ENCODE data around the gene C6orf89. TPM values are rescaled to one million over a fixed set of nuclear protein-coding genes. Genes with fewer than 3 reads are reported as not detected.

Gene C6orf89
- total and polyA plus RNA-seq, 10 donors, result 5.7 to 49.8 (median 34.7) TPM

- H3K27me3 ChIP-seq (replicated peaks in 1 of 7), result peaks cover 0 to 48% (median 27%) of the 10 kb centered on the region in 7 donors
- intact Hi-C loops (cut with DNase I; ENCODE audit: low total_unique reads), result no loop called here
These were observed 48.1 kb upstream of the C6orf89 start for GRCh38 chr6:36837686-36838085.

GRCh38 chr6:36838896-36839748 is 46.6 kb upstream of the C6orf89 start, which contains the start of gene CPNE5:
CPNE5 (minus strand) TSS chr6:36839444; CDS start chr6:36839377, 67 bp downstream.
- Histone ChIP-seq H3K4me1 (peaks cover 12 to 48% (median 25%) of the 10 kb centered on the region in 6 donors), H3K36me3 (no peaks in the 10 kb centered on the region), H3K27me3 (replicated peaks in 1 of 7) (peaks cover 0 to 48% (median 27%) of the 10 kb centered on the region in 7 donors), H3K27ac (peak within 1 kb of the TSS in 2 of 8 donors; percentile 5 to 13), H3K9me3 (no peaks in the 10 kb centered on the region), H3K4me3 (peak within 1 kb of the TSS; percentile 24 to 76 (median 46))
- WGBS, 5 donors, result 10 to 14% (median 11%) methylated on average over 37 to 57 of the region's 57 CpGs
- DNase-seq, result no peak
- intact Hi-C loops (cut with DNase I; ENCODE audit: low total_unique reads), result no loop called here
- TF ChIP-seq POLR2A (IDR thresholded peaks at IDR 0.05) (no peak), POLR2AphosphoS5 (IDR thresholded peaks at IDR 0.05) (no peak), CTCF (IDR thresholded peaks at IDR 0.05 in 8 of 11, conservative IDR thresholded peaks at IDR 0.05 in 3 of 11) (no peak)

More at GRCh38 chr6:36837686-36838085, 48.1 kb upstream of the C6orf89 start:
- H3K4me1 ChIP-seq, result peaks cover 12 to 51% (median 26%) of the 10 kb centered on the region in 6 donors
- TF ChIP-seq POLR2A (IDR thresholded peaks at IDR 0.05), result no peak
- no peak for TF ChIP-seq POLR2AphosphoS5 (IDR thresholded peaks at IDR 0.05)
- no peak for TF ChIP-seq CTCF (IDR thresholded peaks at IDR 0.05 in 8 of 11, conservative IDR thresholded peaks at IDR 0.05 in 3 of 11)
- no peak for DNase-seq
- peaks cover 0 to 9% (median 0%) of the 10 kb centered on the region in 8 donors for H3K9me3 ChIP-seq
- no peak overlapping the region for H3K27ac ChIP-seq
- 91 to 100% (median 94%) methylated on average over 6 of the region's 6 CpGs for WGBS, 5 donors
- no peaks in the 10 kb centered on the region for H3K36me3 ChIP-seq
- H3K4me3 ChIP-seq, result no peak overlapping the region

- H3K36me3 ChIP-seq, result no peaks in the 10 kb centered on the region
- intact Hi-C loops (cut with DNase I; ENCODE audit: low total_unique reads), result no loop called here
- H3K9me3 ChIP-seq, result no peaks in the 10 kb centered on the region
- TF ChIP-seq CTCF (IDR thresholded peaks at IDR 0.05 in 8 of 11, conservative IDR thresholded peaks at IDR 0.05 in 3 of 11) (peak in 2 of 11 experiments; percentile 17 to 19), POLR2A (IDR thresholded peaks at IDR 0.05) (no peak)
- peaks cover 12 to 42% (median 22%) of the 10 kb centered on the region in 6 donors for H3K4me1 ChIP-seq
- peaks cover 0 to 48% (median 27%) of the 10 kb centered on the region in 7 donors for H3K27me3 ChIP-seq (replicated peaks in 1 of 7)
- peak overlapping the region in 2 of 8 donors; percentile 5 to 13 for H3K27ac ChIP-seq
- WGBS, 5 donors, result 1% methylated on average over 37 to 70 of the region's 70 CpGs
- peak overlapping the region; percentile 24 to 76 (median 46) for H3K4me3 ChIP-seq
- peak; percentile 76 for DNase-seq
These were observed 45.9 kb upstream of the C6orf89 start for GRCh38 chr6:36839749-36840431.
